Astrocyte of the cerebellum (primary cell): ENCODE results near the gene FGF21.

Experiments
- DNase-seq: peaks from one replicate; pipeline ENCODE4 v3.0.0-alpha.2; 2011; ENCODE audit warnings: low read depth
- H3K4me3 ChIP-seq: 2 replicates; pipeline ENCODE4 v1.5.1; 2011; ENCODE audit warnings: mild to moderate bottlenecking, low read depth, low read length, moderate library complexity
- CTCF ChIP-seq: IDR thresholded peaks from 2 replicates; pipeline ENCODE4 v1.5.1; 2012; ENCODE audit warnings: low read length, low read depth, moderate library complexity, mild to moderate bottlenecking; ENCODE audit errors: missing control alignments
- in situ Hi-C: cut with HindIII; loops from 2 replicates; pipeline ENCODE4 v1.10.0; 2017; ENCODE audit warnings: low sequenced_read_pairs

FGF21 gene

GRCh38 chr19:48749571-48750198 is 5.6 kb upstream of the FGF21 start:
- H3K4me3 ChIP-seq: no peak overlapping the region
- TF ChIP-seq CTCF: no peak
- in situ Hi-C loops: no loop called here
- DNase-seq: no peak

- no peak overlapping the region for H3K4me3 ChIP-seq
- no peak for DNase-seq
- in situ Hi-C loops: no loop called here
- no peak for TF ChIP-seq CTCF
These were observed 5.0 kb upstream of the FGF21 start for GRCh38 chr19:48750351-48750750.

- TF ChIP-seq CTCF: no peak
- H3K4me3 ChIP-seq: no peak overlapping the region
- no peak for DNase-seq
- in situ Hi-C loops: no loop called here
These were observed 4.4 kb upstream of the FGF21 start for GRCh38 chr19:48750771-48751504.

- DNase-seq: no peak
- in situ Hi-C loops: no loop called here
- no peak for TF ChIP-seq CTCF
- H3K4me3 ChIP-seq: peak overlapping the region; percentile 7
These were observed 3.4 kb upstream of the FGF21 start for GRCh38 chr19:48751845-48752495.

GRCh38 chr19:48752496-48753365 is 2.6 kb upstream of the FGF21 start, which contains the start of gene FUT1:
FUT1 (minus strand) TSS chr19:48752641; CDS start chr19:48751281, 1,360 bp downstream.
- peak; percentile 14 for TF ChIP-seq CTCF
- peak within 1 kb of the TSS; percentile 7 for H3K4me3 ChIP-seq
- in situ Hi-C loops: no loop called here
- no peak for DNase-seq

- no peak for TF ChIP-seq CTCF
- no peak for DNase-seq
- no peak overlapping the region for H3K4me3 ChIP-seq
- in situ Hi-C loops: no loop called here
These were observed 463 bp downstream of the FGF21 start for GRCh38 chr19:48755787-48756186.
